NCI-H1436 treated with DMSO at 0.1 percent for 48 hours (cell line): ENCODE data around the gene DLG2.
"Not testable (repeated sequence)": the region's sequence is repeated elsewhere in the genome, so short reads cannot be mapped to it uniquely, and the experiment has no call there.

ENCODE experiments used
- DNase-seq: peaks from one replicate; lab custom pipeline; 2025; lab: John Stamatoyannopoulos, UW

DLG2 gene

DNA sequence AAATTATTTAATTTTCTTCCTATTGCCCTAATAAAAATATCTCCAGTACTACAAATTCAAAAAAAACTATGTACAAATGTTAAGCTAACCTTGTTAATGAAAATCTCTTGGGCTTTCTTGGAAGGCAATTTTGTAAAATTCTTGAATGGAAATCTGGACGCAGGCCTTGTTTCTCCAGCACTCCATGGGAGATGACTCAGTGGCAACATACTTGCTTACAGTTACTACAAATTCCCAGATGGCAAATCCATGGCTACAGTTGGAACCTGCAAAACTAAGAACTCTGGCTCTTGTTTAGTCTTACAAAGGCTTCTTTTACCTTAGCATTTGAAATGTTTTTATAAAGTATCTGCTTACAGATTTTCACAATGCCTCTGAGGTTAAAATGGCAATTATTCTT lies 725.2 kb downstream of the DLG2 start:
- DNase-seq, result no peak

DNA sequence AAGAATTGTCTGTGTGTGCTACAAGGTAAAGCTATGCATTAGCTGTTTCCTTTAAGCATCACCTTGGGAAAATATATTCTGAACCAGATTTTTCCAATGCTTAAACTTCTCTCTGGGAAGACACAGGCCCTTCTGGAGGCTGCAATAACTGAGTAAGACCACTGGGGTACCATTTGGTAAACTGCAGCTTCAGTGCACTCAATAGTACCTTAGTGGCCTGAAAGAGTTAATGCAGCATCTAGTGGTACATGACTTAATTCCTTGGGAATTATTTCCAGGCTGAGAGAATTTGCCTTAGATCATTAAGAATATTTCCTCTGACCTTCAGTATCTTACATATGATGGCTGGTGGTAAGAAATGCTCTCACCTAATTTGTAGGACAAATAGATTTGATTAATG lies 727.4 kb downstream of the DLG2 start:
- DNase-seq, result no peak

DNA sequence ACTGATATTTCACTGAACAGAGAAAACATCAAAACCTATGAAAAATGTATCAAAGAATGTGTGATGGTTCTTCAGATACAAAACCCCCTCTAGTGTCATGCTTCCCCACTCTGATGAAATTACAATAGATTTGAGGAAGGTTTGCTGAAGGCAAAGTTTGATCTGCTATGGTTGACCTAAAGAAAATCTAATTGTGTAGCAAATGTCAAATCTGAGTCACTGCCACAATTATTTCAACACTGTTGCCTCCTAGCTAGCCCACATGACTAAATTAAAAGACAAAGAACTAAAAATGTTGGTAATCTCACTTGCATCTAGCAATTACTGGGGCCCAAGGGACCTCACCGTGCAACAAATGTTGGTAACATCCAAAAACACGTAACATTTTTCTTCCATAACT lies 728.0 kb downstream of the DLG2 start:
- no peak for DNase-seq

DNA sequence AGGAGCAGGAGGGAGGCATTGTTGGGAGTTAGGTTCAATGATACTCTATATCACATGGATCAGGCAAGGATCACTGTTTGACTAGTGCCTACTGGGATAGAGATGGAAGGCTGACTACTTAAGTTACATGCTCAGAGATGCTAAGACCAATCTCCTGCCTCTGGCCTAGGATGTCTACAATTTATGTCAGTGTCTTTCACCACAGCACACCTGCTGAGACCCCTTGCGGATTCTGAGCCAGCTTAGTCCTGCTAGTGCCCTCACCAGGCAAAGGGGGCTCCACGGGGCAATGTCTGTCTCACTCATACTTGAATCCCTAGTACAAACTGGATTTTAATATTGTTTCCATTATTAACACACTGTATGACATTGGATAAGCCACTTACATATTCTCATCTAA lies 732.5 kb downstream of the DLG2 start:
- no peak for DNase-seq

DNA sequence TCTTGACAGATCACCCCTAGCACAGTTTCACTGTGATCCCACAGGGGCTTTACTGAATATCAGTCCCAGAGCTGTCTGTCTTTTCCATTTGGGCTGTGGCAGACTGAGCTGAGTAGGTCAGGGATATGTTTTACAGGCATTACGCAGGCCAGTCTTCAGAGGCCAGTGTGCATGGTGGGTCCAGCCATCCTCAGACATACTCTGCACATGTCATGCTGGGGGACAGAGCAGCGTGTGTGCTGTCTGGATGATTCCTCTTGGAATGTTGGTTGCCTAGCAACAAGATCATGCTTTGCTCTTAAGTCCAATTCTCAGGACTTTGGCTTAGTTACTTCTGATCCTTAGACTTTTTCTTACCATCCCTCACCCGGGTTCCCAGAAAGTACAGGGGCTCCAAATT lies 736.5 kb downstream of the DLG2 start:
- no peak for DNase-seq

DNA sequence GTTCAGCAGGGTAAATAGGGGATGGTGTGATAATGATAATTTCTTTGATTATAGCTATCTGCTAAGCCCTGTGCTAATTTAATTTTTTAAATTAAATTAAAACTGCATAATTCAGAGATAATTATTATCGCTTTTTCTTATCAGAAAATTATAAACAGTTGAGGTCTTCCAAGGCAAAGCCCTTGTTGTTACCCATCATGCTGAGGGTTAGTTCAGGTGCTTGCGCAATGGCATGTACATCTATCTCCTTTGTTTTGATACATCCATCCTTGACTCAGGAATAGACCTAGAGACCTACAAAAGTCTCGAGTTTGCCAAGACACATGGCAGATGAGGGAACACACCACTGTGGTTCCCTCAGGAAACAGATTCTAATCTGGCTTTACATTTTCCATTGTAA lies 737.6 kb downstream of the DLG2 start:
- no peak for DNase-seq

DNA sequence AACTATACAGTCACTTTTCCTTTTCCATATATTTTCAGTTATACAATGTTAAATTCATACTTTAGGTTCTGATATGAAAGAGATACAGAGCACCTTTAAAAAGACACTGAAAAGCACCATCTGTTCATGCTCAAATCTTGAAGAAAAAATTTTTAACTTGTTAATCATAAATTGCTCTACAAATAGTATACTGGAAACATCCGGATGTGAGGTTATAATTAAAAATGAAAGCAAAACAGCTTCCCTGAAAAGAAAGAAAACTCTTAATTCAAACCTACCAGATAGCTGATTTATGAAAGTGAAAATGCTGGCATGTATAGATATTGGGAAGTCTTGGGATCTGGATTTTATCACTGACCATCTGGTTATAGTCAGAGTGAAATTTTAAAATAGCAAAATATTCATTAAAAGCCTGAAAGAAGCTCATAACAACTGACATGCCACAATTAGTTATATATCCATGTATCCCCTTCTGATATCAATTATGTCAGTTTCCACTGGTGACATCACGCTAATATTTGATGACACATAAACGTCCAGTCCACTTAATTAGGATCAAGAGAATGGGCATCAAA lies 740.0 kb downstream of the DLG2 start:
- DNase-seq, result no peak

DNA sequence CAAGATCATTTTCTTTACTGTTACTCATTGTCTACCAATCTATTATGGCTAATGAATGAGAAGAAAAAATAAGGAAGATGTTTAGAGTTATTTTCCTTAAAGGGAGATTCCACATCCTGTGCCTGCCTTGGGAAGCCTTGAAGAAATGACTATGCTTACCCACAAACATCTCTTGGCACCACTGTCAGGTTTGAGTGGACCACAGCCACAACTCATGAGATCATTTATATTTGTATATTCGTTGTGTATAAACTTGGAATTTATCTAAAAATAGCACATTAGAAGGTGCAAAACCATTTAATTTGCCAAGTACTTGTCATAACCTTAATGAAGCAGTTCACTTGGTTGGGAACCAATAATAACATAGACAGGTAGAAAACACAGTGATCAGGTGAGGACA lies 740.8 kb downstream of the DLG2 start:
- DNase-seq, result no peak

DNA sequence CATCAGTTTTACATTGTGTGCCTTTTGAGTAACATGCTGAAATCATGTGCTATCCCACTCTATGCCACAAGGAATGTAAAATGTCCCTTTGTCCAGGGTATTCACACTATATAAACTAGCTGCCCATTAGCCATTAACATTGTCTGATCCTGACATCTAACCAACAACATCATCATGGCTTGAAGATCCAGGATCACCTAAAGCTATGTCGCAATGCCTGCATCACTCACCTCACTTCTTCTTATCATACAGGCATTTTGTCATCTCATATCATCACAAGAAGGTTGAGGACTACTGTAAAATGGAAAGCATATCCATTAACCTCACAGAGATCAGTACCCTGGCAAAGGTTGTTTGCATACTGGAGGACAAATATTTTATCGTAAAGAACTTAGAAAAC lies 742.3 kb downstream of the DLG2 start:
- DNase-seq, result no peak

DNA sequence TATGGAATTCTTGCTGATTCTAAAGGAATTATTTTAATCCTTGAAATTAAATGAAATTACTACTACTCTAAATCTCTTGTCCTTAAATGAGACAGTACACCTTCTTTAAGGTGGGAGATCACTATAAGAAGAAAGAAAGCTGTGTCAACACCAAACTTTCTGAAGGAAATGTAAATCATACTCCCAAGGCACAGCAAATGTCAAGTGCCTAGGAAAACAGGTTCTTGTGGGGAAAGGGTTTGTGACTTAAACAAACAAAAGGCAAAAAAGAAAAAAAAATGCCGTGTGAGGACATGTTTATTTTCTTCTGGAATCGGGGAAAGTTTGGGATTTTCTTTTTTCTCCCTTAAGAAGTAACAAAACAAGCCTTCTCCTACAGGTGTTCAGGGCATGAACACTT lies 745.1 kb downstream of the DLG2 start:
- no peak for DNase-seq

DNA sequence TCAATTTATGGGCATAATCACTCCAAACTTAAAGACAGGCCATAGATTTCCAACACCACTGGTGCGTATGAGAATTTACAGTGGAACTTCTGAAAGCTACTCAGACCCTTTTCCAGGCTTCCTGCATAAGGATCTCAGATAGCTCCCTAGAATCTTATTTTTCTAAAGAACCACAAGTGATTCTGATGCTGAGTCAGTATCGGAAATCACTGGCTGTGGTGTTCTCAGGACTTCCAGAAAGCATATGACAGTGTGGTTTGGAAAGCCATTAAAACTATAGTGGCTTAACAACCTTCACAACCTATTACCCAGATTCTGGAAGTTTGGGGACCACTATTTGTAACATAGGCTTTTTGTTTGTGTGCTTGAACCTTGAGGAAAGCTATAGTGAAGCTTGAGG lies 756.0 kb downstream of the DLG2 start:
- no peak for DNase-seq

DNA sequence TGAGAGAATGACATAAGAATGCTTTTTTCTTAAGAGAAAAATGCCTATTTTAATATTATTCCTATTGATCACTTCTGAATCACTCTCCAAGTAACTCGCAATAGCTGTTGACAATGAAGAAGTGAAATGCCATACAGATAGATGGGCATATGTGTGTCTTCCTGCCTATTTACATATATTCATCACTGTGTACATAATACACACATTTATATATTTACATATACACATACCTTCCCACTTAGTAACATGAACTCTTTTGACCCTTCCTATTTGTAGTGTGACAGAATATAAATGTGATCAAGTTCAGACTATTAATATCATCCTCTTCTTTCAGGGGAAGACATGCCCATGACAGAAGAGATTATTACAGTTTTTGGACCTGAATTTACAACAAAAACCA lies 756.7 kb downstream of the DLG2 start:
- no peak for DNase-seq

DNA sequence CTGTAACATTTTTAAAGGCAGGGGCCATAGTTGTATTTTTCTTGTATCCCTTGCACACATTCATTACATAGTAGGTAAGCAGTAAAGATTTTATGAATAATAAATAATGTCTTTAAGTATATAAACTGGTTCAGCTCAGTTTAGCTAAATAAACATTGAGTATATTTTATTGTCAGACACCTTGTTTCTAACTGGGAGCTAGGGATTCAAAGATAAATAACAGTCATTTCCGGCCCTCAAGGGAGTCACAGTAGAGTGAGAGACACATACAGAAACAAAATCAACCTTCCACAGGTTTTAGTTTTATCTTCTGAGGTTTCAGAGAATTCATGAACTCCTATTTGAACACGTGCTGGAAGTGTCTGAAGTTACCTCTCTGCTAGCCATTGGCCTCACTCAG lies 760.2 kb downstream of the DLG2 start:
- no peak for DNase-seq

DNA sequence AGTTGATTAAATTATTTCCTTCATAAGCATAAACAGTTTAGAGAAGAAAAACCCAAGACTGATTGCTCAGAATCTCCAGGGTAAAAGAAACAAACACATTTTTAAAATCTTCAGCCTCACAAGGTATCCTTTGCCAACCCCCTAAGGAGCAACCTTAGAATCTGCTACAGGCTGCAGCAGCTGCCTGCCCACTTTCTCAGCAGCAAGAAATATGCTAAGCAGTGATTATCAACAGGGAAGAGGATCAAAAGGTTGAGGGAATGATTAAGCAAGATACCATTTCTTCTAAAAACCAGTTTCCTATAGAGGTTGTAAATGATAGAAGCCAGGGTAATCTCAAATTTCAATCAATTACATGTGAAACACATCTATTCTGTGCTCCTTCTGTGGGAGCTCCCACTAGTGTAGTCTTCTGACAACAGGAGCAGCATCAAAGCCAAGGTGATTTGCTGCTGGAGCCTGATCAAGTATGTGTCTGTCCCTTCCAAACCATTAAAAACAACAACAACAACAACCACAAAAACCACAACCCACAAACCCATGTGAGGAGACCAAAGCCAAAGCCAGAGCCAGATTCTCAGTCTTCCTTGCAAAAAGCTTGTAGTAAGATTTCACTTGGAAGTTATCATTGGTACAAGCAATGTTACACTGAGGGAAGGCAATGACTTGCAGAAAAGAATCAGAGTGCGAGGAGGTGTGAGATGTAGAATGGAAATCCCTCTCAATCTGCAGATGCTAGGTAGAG lies 761.2 kb downstream of the DLG2 start:
- DNase-seq, result no peak

DNA sequence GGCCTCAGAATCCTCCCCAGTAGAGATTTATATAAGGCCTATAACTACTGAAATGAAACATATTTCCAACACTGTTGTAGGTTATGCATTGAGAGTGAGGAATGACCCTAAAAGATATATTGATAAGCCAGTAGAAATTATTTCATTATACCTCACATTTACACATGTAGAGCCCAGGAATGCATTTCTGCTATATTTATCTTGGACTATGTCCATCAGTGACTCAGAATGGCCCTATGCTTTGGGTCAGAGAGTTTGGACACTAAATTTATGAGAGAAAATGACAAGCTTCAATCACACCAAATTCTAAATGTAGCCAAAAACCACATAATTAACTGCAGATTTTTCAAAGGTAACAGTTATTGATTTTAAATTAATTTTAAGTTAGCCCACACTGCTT lies 761.9 kb downstream of the DLG2 start:
- no peak for DNase-seq

DNA sequence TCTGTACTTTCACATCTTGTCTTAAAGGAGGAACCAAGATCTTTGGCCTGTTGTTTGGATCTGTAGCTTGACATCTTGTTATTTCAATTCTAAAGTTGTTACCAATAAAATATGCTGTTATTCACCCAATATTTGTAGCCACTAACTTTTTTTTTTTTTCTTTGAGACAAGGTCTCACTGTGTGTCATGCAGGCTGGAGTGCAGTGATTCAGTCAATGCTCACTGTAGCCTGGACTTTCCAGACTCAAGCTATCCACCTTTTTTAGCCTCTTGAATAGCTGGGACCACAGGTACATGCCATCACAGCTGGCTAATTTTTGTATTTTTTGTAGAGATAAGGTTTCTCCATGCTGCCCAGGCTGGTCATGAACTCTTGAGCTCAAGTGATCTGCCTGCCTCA lies 769.4 kb downstream of the DLG2 start:
- DNase-seq, result no peak

DNA sequence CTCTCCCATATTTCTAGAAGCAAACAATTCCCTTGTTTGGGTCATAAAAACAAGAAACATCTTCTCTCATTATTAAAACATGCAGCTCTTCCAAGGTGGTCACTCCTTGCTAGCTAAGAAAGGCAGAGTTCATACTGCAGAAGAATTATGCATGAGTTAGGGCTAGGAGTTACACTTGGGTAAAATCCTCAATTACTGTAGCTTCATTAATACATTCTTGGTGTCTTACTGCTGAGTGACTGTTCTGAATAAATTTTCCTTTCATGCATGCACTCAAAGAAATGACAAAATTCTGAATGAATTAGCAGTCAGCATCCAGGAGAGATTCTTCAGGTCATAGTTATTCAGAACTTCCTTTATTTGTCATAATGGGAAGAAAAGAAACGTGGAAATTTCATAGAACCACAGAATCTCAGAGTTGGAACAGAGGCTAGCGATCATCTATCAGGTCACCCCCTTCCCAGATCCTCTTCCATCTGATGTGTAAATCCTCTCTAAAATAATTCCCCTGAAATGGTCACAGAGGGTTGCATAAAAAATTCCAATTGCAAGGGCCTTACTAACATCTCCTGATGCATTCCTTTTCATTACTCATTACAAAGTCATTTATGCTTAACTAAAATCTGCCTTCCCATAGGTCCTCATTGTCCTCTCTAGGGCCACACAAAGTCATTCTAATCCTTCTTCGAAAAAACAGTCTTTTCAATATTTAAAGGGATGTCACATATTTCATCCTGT lies 771.5 kb downstream of the DLG2 start:
- no peak for DNase-seq

DNA sequence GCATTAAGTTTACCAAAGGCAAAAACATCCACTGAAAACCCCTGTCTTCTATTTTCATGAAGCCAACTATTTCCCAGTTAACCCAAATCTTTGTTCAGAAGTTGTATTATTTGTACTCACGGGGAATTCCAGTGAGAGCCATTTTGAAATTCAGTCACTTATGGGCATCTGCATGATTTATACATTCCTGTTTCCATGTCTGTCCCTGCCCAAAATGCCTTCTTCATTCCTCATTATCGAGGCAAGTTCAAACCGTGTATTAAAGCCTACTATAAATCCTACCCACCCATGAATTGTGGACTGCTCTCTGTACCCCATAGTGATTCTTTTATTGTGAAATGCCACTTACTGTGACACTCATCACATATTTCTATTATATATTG lies 772.7 kb downstream of the DLG2 start:
- no peak for DNase-seq

DNA sequence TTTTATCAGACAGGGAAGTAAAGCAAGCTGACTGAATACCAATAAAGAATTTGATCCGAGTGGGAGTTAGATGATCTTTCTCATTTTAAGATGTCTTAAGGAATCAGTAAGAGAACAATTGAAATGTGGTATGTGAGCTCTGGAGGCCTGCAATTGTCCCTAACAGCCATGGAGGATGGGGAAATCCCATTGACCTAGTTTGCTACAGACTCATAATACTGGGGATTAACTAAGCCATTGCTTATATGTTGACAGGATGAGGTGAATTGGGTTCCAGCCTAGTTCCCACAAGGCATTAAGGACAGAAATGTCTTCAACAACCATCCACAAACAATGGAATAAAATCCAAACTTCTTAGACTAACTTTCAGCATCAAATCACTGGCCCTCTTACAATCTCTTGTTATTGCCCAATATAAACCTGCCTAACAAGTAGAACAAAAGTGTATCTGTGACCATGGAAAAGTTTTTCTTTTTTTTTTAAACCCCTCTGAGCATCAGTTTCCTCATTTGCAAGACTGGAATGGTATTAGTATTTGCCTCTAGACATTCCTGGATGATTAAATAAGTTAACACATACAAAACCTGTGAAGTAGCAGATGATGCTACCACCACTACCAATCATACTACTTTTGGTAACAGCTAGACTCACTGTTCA lies 773.2 kb downstream of the DLG2 start:
- no peak for DNase-seq

DNA sequence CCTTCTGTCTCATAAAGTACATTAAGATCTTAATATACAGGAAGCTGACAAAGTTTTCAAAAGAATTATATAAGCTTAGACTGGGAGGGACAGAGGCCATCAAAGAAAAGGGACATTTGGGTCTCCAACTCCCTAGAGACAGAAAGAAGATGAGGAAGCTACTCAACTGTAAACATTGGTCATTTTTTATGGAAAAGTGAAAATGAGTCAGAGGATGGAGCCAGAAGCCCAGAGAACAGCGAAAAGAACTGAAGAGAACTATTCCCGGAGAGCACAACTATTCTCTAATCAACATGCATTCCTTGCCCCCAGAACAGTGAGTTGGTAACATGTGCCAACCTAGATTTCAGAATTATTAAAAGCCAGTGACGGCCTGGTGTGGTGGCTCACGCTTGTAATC lies 779.3 kb downstream of the DLG2 start:
- no peak for DNase-seq

DNA sequence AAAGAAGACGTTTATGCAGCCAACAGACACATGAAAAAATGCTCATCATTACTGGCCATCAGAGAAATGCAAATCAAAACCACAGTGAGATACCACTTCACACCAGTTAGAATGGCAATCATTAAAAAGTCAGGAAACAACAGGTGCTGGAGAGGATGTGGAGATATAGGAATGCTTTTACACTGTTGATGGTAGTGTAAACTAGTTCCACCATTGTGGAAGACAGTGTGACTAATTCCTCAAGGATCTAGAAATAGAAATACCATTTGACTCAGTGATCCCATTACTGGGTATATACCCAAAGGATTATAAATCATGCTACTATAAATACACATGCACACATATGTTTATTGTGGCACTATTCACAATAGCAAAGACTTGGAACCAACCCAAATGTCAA lies 786.9 kb downstream of the DLG2 start:
- not testable (repeated sequence) for DNase-seq

DNA sequence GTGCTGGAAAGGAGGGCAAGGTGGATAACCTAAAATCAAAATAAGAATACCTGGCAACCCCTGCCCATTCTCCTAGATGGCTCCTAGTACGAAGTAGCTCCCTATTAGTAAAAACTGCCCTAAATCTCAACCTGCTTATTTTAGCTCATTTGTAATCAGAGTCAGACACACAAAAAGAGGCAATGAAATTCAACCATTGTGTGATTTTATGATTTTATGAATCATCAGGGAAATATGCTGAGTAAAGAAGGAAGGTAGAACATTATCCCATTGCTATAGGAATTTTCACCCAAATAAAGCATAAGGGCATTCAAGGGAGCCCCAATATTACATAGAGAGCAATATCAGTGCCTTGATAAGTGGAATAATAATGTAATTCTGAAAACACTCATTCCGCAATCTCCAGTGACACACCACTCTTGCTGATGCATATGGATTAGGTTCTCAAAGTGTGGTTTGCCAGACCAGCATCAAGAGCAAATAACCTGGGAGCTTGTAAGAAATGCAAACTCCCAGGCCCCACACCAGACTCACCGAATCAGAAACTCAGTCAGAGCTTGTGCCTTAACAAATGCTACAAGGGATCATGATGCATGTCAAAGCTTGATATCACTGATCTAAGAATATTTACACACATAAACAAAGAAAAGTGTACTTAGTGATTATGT lies 789.6 kb downstream of the DLG2 start:
- DNase-seq, result no peak

DNA sequence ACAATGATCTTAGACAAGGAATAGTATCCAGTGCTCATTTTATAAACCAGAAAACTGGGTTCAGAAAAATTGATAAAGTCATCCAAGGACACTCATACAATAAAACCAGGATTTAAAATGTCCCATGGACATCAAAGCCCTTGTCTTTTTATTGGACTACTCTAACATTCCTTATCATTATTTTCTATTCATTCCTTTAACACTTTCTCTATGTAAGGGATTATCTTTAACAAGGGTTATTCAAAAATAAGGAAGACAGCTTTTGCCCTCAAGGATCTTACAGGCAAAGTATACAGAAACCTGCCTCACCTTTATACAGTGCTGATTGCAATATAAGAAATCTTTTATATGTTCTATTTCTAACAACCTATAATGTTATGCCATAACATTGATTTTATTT lies 790.8 kb downstream of the DLG2 start:
- no peak for DNase-seq
